ENCODE measurements around the gene KIAA1549. TPM values are rescaled to one million over a fixed set of nuclear protein-coding genes. Genes with fewer than 3 reads are reported as not detected.

Gene KIAA1549
- total and polyA plus RNA-seq, 11 donors, result 0.91 to 4.8 (median 2.0) TPM

GRCh38 chr7:138974675-138975292 lies 6.4 kb downstream of the KIAA1549 start:
- no peak overlapping the region for H3K27ac ChIP-seq
- H3K27me3 ChIP-seq, result peaks cover 0 to 3% (median 0%) of the 10 kb centered on the region in 9 donors
- H3K4me1 ChIP-seq, result peaks cover 0 to 4% (median 1%) of the 10 kb centered on the region in 12 donors
- no peak overlapping the region for H3K4me3 ChIP-seq
- TF ChIP-seq, protein P1, sequence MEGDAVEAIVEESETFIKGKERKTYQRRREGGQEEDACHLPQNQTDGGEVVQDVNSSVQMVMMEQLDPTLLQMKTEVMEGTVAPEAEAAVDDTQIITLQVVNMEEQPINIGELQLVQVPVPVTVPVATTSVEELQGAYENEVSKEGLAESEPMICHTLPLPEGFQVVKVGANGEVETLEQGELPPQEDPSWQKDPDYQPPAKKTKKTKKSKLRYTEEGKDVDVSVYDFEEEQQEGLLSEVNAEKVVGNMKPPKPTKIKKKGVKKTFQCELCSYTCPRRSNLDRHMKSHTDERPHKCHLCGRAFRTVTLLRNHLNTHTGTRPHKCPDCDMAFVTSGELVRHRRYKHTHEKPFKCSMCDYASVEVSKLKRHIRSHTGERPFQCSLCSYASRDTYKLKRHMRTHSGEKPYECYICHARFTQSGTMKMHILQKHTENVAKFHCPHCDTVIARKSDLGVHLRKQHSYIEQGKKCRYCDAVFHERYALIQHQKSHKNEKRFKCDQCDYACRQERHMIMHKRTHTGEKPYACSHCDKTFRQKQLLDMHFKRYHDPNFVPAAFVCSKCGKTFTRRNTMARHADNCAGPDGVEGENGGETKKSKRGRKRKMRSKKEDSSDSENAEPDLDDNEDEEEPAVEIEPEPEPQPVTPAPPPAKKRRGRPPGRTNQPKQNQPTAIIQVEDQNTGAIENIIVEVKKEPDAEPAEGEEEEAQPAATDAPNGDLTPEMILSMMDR (IDR thresholded peaks at IDR 0.05), result no peak
- TF ChIP-seq POLR2A (IDR thresholded peaks at IDR 0.05), result no peak
- H3K9me3 ChIP-seq, result no peaks in the 10 kb centered on the region
- DNase-seq, result no peak
- 78 to 91% (median 87%) methylated on average over 5 of the region's 5 CpGs for WGBS, 4 donors
- ATAC-seq, result no peak
- H3K36me3 ChIP-seq, result no peaks in the 10 kb centered on the region
- intact Hi-C loops (cut with DNase I), result loop anchor here in 1 of 10 donors (10.0 kb wide), 1 partner anchor 80 kb away; no protein-coding TSS in a partner anchor

DNA sequence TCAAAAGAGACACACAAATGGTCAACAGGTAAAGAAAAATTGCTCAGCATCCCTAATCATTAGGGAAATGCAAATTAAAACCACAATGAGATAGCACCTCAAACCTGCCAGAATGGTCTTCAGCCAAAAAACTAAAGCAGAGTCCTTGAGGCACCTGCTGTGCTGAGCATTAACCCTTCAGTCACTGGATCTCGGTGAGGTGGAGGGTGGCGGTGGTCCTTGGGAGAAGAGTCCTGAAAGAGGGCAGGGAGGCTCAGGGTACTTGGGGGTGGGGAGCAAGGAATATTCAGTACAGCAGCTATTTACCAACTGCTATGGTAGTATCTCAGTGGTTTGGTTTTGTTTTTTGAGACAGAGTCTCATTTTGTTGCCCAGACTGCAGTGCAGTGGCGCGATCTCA lies 7.1 kb downstream of the KIAA1549 start:
- DNase-seq (no peak), ATAC-seq (no peak)
- TF ChIP-seq, protein P1 (IDR thresholded peaks at IDR 0.05), result no peak
- no peak for TF ChIP-seq POLR2A (IDR thresholded peaks at IDR 0.05)
- H3K9me3 ChIP-seq, result no peaks in the 10 kb centered on the region
- no peaks in the 10 kb centered on the region for H3K36me3 ChIP-seq
- H3K4me3 ChIP-seq, result no peak overlapping the region
- 94 to 97% (median 95%) methylated on average over 4 of the region's 4 CpGs for WGBS, 4 donors
- H3K4me1 ChIP-seq, result peaks cover 0 to 4% (median 0%) of the 10 kb centered on the region in 12 donors
- intact Hi-C loops (cut with DNase I), result loop anchor here in 1 of 10 donors (10.0 kb wide), 1 partner anchor 79 kb away; no protein-coding TSS in a partner anchor
- H3K27me3 ChIP-seq, result no peaks in the 10 kb centered on the region
- H3K27ac ChIP-seq, result no peak overlapping the region

DNA sequence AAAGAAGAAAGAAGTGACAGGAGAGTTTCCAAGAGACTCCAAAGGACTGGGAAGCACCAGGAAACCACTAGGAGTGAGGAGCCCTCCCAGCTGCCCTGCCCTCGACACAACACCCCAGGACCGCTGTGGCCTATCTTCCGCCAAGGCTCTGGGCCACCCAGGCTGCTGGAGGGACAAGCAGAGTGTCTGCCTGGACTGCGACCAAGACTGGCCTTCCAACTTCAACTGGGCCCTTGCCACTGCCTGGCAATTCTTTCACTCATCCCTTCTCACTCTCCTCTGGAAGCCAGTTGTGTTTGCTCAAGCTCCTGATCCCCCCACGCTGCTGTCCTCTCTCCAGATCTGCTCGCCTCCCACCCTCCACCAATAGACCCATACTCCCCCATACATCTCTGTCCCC lies 10.2 kb downstream of the KIAA1549 start:
- intact Hi-C loops (cut with DNase I), result loop anchor here in 1 of 10 donors (10.0 kb wide), 1 partner anchor 76 kb away; no protein-coding TSS in a partner anchor
- Histone ChIP-seq H3K9me3 (no peaks in the 10 kb centered on the region), H3K27me3 (no peaks in the 10 kb centered on the region), H3K4me3 (no peak overlapping the region), H3K4me1 (peaks cover 0 to 13% (median 0%) of the 10 kb centered on the region in 12 donors), H3K27ac (no peak overlapping the region), H3K36me3 (no peaks in the 10 kb centered on the region)
- TF ChIP-seq, protein P1 (IDR thresholded peaks at IDR 0.05), result no peak
- no peak for TF ChIP-seq POLR2A (IDR thresholded peaks at IDR 0.05)
- DNase-seq (no peak), ATAC-seq (no peak)
- WGBS, 4 donors, result 84 to 94% (median 90%) methylated on average over 6 of the region's 6 CpGs

- WGBS, 4 donors, result 95 to 97% (median 95%) methylated on average over 7 of the region's 7 CpGs
- no peaks in the 10 kb centered on the region for H3K27me3 ChIP-seq
- H3K4me1 ChIP-seq, result peaks cover 0 to 13% (median 0%) of the 10 kb centered on the region in 12 donors
- H3K27ac ChIP-seq, result no peak overlapping the region
- no peak for ATAC-seq
- no peaks in the 10 kb centered on the region for H3K36me3 ChIP-seq
- H3K4me3 ChIP-seq, result no peak overlapping the region
- no peaks in the 10 kb centered on the region for H3K9me3 ChIP-seq
- intact Hi-C loops (cut with DNase I), result loop anchor here in 1 of 10 donors (10.0 kb wide), 1 partner anchor 76 kb away; no protein-coding TSS in a partner anchor
- DNase-seq, result no peak
- no peak for TF ChIP-seq POLR2A (IDR thresholded peaks at IDR 0.05)
- TF ChIP-seq, protein P1 (IDR thresholded peaks at IDR 0.05), result no peak
These were observed 10.7 kb downstream of the KIAA1549 start for GRCh38 chr7:138970446-138970845.
